Bronchial epithelial cell (primary cell): ENCODE data around the gene AIFM1. TPM values are rescaled to one million over a fixed set of nuclear protein-coding genes. Genes with fewer than 3 reads are reported as not detected.

Experiments
- DNase-seq: peaks from one replicate; pipeline ENCODE4 v3.0.0-alpha.2; 2010; ENCODE audit warnings: low read depth
- FAIRE-seq: peaks from 2 replicates; lab custom pipeline; 2011; peaks lifted over from hg19 to GRCh38; lab: Jason Lieb, UNC
- H3K27me3 ChIP-seq: 2 replicates; pipeline ENCODE4 v1.5.1; 2011; ENCODE audit warnings: low read length; ENCODE audit not compliant: control insufficient read depth, insufficient read depth
- H3K36me3 ChIP-seq: 2 replicates; pipeline ENCODE4 v1.5.1; 2011; ENCODE audit warnings: low read length; ENCODE audit not compliant: control insufficient read depth, insufficient read depth
- H3K4me3 ChIP-seq: 2 replicates; pipeline ENCODE4 v1.5.1; 2011; ENCODE audit warnings: mild to moderate bottlenecking, low read depth, low read length, control low read depth
- CTCF ChIP-seq: IDR thresholded peaks from 2 replicates; pipeline ENCODE4 v1.5.1; 2011; ENCODE audit warnings: mild to moderate bottlenecking, moderate library complexity, low read length, control low read depth, inconsistent platforms; ENCODE audit not compliant: insufficient read depth, severe bottlenecking
- total RNA-seq: library from RNA; depleted of rRNA; stranded (reverse); fragments of >200 nt; gene quantifications from 2 replicates; pipeline ENCODE4 v1.2.1, GENCODE V29; 2014

The AIFM1 gene
- total RNA-seq, 1 donor from 2014 or later: 26.6 TPM

- DNase-seq (no peak), FAIRE-seq (no peak)
- Histone ChIP-seq H3K4me3 (no peak overlapping the region), H3K36me3 (no peaks in the 10 kb centered on the region), H3K27me3 (no peaks in the 10 kb centered on the region)
- no peak for TF ChIP-seq CTCF
Measured at GRCh38 chrX:130197464-130197863, 31.8 kb upstream of the AIFM1 start.

GRCh38 chrX:130196466-130196865 lies 30.8 kb upstream of the AIFM1 start:
- DNase-seq (no peak), FAIRE-seq (no peak)
- TF ChIP-seq CTCF: no peak
- Histone ChIP-seq H3K27me3 (no peaks in the 10 kb centered on the region), H3K36me3 (no peaks in the 10 kb centered on the region), H3K4me3 (no peak overlapping the region)

GRCh38 chrX:130190801-130191200 lies 25.2 kb upstream of the AIFM1 start:
- DNase-seq (no peak), FAIRE-seq (no peak)
- Histone ChIP-seq H3K36me3 (no peaks in the 10 kb centered on the region), H3K4me3 (no peak overlapping the region), H3K27me3 (no peaks in the 10 kb centered on the region)
- no peak for TF ChIP-seq CTCF

- DNase-seq: no peak
- H3K27me3 ChIP-seq: no peaks in the 10 kb centered on the region
- no peak for TF ChIP-seq CTCF
- FAIRE-seq: no peak
- no peaks in the 10 kb centered on the region for H3K36me3 ChIP-seq
- H3K4me3 ChIP-seq: no peak overlapping the region
Measured at GRCh38 chrX:130186651-130187050, 21.0 kb upstream of the AIFM1 start.

- TF ChIP-seq CTCF: no peak
- Histone ChIP-seq H3K36me3 (no peaks in the 10 kb centered on the region), H3K27me3 (no peaks in the 10 kb centered on the region), H3K4me3 (no peak overlapping the region)
- FAIRE-seq: no peak
- no peak for DNase-seq
Measured at GRCh38 chrX:130184857-130185256, 19.2 kb upstream of the AIFM1 start.

GRCh38 chrX:130184168-130184567 lies 18.5 kb upstream of the AIFM1 start:
- no peak for FAIRE-seq
- Histone ChIP-seq H3K27me3 (no peaks in the 10 kb centered on the region), H3K36me3 (no peaks in the 10 kb centered on the region), H3K4me3 (no peak overlapping the region)
- DNase-seq: no peak
- no peak for TF ChIP-seq CTCF
